Left ventricle myocardium inferior (tissue), 1 donor: ENCODE data around the gene AKAP6. TPM values are rescaled to one million over a fixed set of nuclear protein-coding genes. Genes with fewer than 3 reads are reported as not detected.
A peak's percentile ranks its signal among the peaks of the same experiment; 100 is the strongest.

ENCODE experiments used
- DNase-seq: peaks from one replicate; pipeline ENCODE4 v3.0.0-alpha.2; 2020
- H3K27ac ChIP-seq: fragments of 200-600 bp; replicated peaks from 2 replicates; pipeline ENCODE4 v1.8.0; 2021
- H3K27me3 ChIP-seq: fragments of 200-600 bp; 2 replicates; pipeline ENCODE4 v1.8.0; 2021; ENCODE audit warnings: low read depth
- H3K36me3 ChIP-seq: fragments of 200-600 bp; 2 replicates; pipeline ENCODE4 v1.8.0; 2021
- H3K4me1 ChIP-seq: fragments of 200-600 bp; 2 replicates; pipeline ENCODE4 v1.8.0; 2021
- H3K4me3 ChIP-seq: fragments of 200-600 bp; 2 replicates; pipeline ENCODE4 v1.8.0; 2021; ENCODE audit warnings: mild to moderate bottlenecking, moderate library complexity
- H3K9me3 ChIP-seq: fragments of 200-600 bp; replicated peaks from 2 replicates; pipeline ENCODE4 v1.8.0; 2021
- CTCF ChIP-seq: fragments of 200-600 bp; IDR thresholded peaks from 2 replicates; pipeline ENCODE4 v1.8.0; 2021; ENCODE audit warnings: antibody characterized with exemption, mild to moderate bottlenecking, borderline replicate concordance
- intact Hi-C: fragments of 100-400 bp; cut with micrococcal nuclease; formaldehyde crosslinking; loops from one replicate; pipeline ENCODE4 v1.11.0; 2022
- total RNA-seq: library from RNA; stranded (reverse); fragmentation: NEBNext Ultra II Directional; extraction: Animal tissue kit (Norgen Biotek cat#: 25700); gene quantifications from one replicate; pipeline ENCODE4 v1.2.1, GENCODE V29; 2021
- donor health status: DM: no; HTN: yes; CAD: no; lungs with severe emphysema.

The AKAP6 gene
- total RNA-seq, 1 donor from 2014 or later, result 218 TPM

- peaks cover 36% of the 10 kb centered on the region for H3K4me1 ChIP-seq
- no peak for TF ChIP-seq CTCF
- no peaks in the 10 kb centered on the region for H3K9me3 ChIP-seq
- H3K4me3 ChIP-seq, result no peak overlapping the region
- intact Hi-C loops, result no loop called here
- DNase-seq, result no peak
- peak overlapping the region; percentile 4 for H3K27ac ChIP-seq
- H3K36me3 ChIP-seq, result no peaks in the 10 kb centered on the region
- no peaks in the 10 kb centered on the region for H3K27me3 ChIP-seq
Measured at GRCh38 chr14:32400480-32400879, 71.4 kb downstream of the AKAP6 start.

GRCh38 chr14:32403021-32403420 is 73.9 kb downstream of the AKAP6 start:
- TF ChIP-seq CTCF, result no peak

GRCh38 chr14:32403688-32404087 is 74.6 kb downstream of the AKAP6 start:
- Histone ChIP-seq H3K27me3 (no peaks in the 10 kb centered on the region), H3K36me3 (no peaks in the 10 kb centered on the region), H3K9me3 (no peaks in the 10 kb centered on the region), H3K4me1 (peaks cover 42% of the 10 kb centered on the region), H3K27ac (peak overlapping the region; percentile 73), H3K4me3 (no peak overlapping the region)
- intact Hi-C loops, result no loop called here
- no peak for TF ChIP-seq CTCF
- DNase-seq, result no peak

More at GRCh38 chr14:32403021-32403420, 73.9 kb downstream of the AKAP6 start:
- H3K27ac ChIP-seq, result peak overlapping the region; percentile 73
- H3K9me3 ChIP-seq, result no peaks in the 10 kb centered on the region
- peaks cover 46% of the 10 kb centered on the region for H3K4me1 ChIP-seq
- intact Hi-C loops, result no loop called here
- no peak for DNase-seq
- no peak overlapping the region for H3K4me3 ChIP-seq
- no peaks in the 10 kb centered on the region for H3K36me3 ChIP-seq
- no peaks in the 10 kb centered on the region for H3K27me3 ChIP-seq

GRCh38 chr14:32404784-32405573 is 75.9 kb downstream of the AKAP6 start:
- Histone ChIP-seq H3K36me3 (no peaks in the 10 kb centered on the region), H3K4me3 (no peak overlapping the region), H3K4me1 (peaks cover 42% of the 10 kb centered on the region), H3K27ac (peak overlapping the region; percentile 73), H3K27me3 (no peaks in the 10 kb centered on the region), H3K9me3 (no peaks in the 10 kb centered on the region)
- intact Hi-C loops, result no loop called here
- DNase-seq, result peak; percentile 44
- no peak for TF ChIP-seq CTCF

- peaks cover 42% of the 10 kb centered on the region for H3K4me1 ChIP-seq
- H3K4me3 ChIP-seq, result no peak overlapping the region
- no peak for DNase-seq
- H3K27ac ChIP-seq, result peak overlapping the region; percentile 73
- TF ChIP-seq CTCF, result no peak
- no peaks in the 10 kb centered on the region for H3K9me3 ChIP-seq
- intact Hi-C loops, result no loop called here
- no peaks in the 10 kb centered on the region for H3K27me3 ChIP-seq
- H3K36me3 ChIP-seq, result no peaks in the 10 kb centered on the region
Measured at GRCh38 chr14:32405856-32406255, 76.8 kb downstream of the AKAP6 start.
